Transverse colon (tissue), 4 donors: ENCODE results near the gene ACSF3. TPM values are rescaled to one million over a fixed set of nuclear protein-coding genes. Genes with fewer than 3 reads are reported as not detected.
A peak's percentile ranks its signal among the peaks of the same experiment; 100 is the strongest.

ENCODE experiments used
- DNase-seq: peaks from one replicate; pipeline ENCODE4 v3.0.0-alpha.2; 2019
- H3K27ac ChIP-seq, 4 donors: fragments of 200-600 bp; sonication (generic); 2 replicates each; pipeline ENCODE4 v1.5.1; 2016 to 2018; ENCODE audit warnings: inconsistent platforms in 4 of 4
- H3K27me3 ChIP-seq: fragments of 200-600 bp; sonication (generic); 2 replicates; pipeline ENCODE4 v1.5.1; 2017; ENCODE audit warnings: inconsistent platforms
- H3K36me3 ChIP-seq, 4 donors: fragments of 200-600 bp; sonication (generic); 2 replicates each; pipeline ENCODE4 v1.5.1; 2017 to 2019; ENCODE audit warnings: inconsistent platforms in 4 of 4
- H3K4me1 ChIP-seq, 4 donors: fragments of 200-600 bp; sonication (generic); 2 replicates each; pipeline ENCODE4 v1.5.1; 2017 to 2020; ENCODE audit warnings: inconsistent platforms in 4 of 4
- H3K4me3 ChIP-seq, 4 donors: fragments of 200-600 bp; sonication (generic); 1 replicate in 1 of 4; 2 replicates in 3 of 4; pipeline versions ENCODE4 v1.5.1 to v1.6.1; 2017 to 2019; ENCODE audit warnings: inconsistent platforms in 4 of 4
- H3K9me3 ChIP-seq, 2 donors: fragments of 200-600 bp; sonication (generic); 2 replicates each; pipeline ENCODE4 v1.5.1; 2017 to 2019; ENCODE audit warnings: inconsistent platforms in 2 of 2
- EP300 ChIP-seq: sonication (generic); formaldehyde crosslinking; IDR thresholded peaks from one replicate; pipeline ENCODE4 v1.6.1; 2017; ENCODE audit warnings: antibody characterized with exemption, low read depth
- POLR2A ChIP-seq: fragments of 450-650 bp; IDR thresholded peaks from one replicate; pipeline ENCODE4 v1.6.1; 2016; ENCODE audit warnings: antibody characterized with exemption, mild to moderate bottlenecking, moderate library complexity
- POLR2AphosphoS5 ChIP-seq, 3 donors: sonication (generic); formaldehyde crosslinking; IDR thresholded peaks; one replicate each; pipeline ENCODE4 v1.6.1; 2016; ENCODE audit warnings: antibody characterized with exemption in 3 of 3
- WGBS, 2 donors: methylation state at CpG; one replicate each; pipeline ENCODE4 v1.1.5; 2018; ENCODE audit warnings: low coverage in 1 of 2; 5-methylcytosine and 5-hydroxymethylcytosine counted together
- in situ Hi-C, 4 donors: fragments of 200-750 bp; cut with MboI; loops; one replicate each; pipeline versions ENCODE4 v1.15.0 to v1.15.1; 2017; ENCODE audit warnings: low sequenced_read_pairs in 3 of 4, low pct_ligation_motif_present in 1 of 4, low pct_unique_long_range_greater_than_20kb in 1 of 4
- intact Hi-C: fragments of 100-400 bp; cut with DNase I; formaldehyde crosslinking; loops from one replicate; pipeline ENCODE4 v1.15.1; 2023; ENCODE audit warnings: low total_unique reads
- total RNA-seq, 4 donors: library from RNA; depleted of rRNA; stranded (reverse); fragments of >200 nt; gene quantifications; one replicate each; pipeline ENCODE4 v1.1.0, GENCODE V29; 2016
- TF ChIP-seq, protein P1 (sequence below), 5 experiments: fragments of 200-600 bp in 3 of 5; fragments of 450-650 bp in 2 of 5; sonication (generic) in 3 of 5; IDR thresholded peaks; 1 replicate in 2 of 5; 2 replicates in 3 of 5; pipeline ENCODE4 v1.5.1; 2016 to 2017; ENCODE audit warnings: antibody characterized with exemption in 5 of 5, inconsistent platforms in 3 of 5, mild to moderate bottlenecking in 2 of 5, moderate library complexity in 1 of 5

The ACSF3 gene
- total RNA-seq, 4 donors from 2014 or later, result 54.5 to 120 (median 75.8) TPM

DNA sequence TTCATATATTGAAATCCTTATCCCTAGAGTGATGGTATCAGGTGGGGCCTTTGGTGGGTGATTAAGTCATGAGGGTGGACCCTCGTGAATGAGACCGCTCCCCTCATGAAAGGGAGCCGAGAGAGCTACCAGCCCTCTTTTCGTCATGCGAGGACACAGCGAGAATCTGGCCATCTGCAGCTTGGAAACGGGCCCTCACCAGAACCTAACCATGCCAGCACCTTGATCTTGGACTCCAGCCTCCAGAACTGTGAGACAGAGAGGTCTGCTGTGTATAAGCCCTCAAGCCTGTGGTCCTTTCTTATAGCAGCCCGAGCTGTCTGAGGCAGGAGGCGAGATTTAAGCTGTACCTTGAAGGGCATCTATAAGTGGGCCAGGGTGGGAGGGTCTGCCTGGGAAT, 23.7 kb upstream of the ACSF3 start:
- Histone ChIP-seq H3K27me3 (peaks cover 29% of the 10 kb centered on the region), H3K27ac (no peak overlapping the region), H3K9me3 (no peaks in the 10 kb centered on the region), H3K4me3 (no peak overlapping the region), H3K4me1 (peaks cover 0 to 16% (median 16%) of the 10 kb centered on the region in 4 donors), H3K36me3 (no peaks in the 10 kb centered on the region)
- DNase-seq, result no peak
- in situ Hi-C loops (no loop called here), intact Hi-C loops (no loop called here)
- 92% methylated on average over 9 of the region's 9 CpGs; no CpG with 5 or more reads in 1 of the 2 donors for WGBS, 2 donors
- no peak for TF ChIP-seq POLR2AphosphoS5 (IDR thresholded peaks at IDR 0.05)
- TF ChIP-seq, protein P1, sequence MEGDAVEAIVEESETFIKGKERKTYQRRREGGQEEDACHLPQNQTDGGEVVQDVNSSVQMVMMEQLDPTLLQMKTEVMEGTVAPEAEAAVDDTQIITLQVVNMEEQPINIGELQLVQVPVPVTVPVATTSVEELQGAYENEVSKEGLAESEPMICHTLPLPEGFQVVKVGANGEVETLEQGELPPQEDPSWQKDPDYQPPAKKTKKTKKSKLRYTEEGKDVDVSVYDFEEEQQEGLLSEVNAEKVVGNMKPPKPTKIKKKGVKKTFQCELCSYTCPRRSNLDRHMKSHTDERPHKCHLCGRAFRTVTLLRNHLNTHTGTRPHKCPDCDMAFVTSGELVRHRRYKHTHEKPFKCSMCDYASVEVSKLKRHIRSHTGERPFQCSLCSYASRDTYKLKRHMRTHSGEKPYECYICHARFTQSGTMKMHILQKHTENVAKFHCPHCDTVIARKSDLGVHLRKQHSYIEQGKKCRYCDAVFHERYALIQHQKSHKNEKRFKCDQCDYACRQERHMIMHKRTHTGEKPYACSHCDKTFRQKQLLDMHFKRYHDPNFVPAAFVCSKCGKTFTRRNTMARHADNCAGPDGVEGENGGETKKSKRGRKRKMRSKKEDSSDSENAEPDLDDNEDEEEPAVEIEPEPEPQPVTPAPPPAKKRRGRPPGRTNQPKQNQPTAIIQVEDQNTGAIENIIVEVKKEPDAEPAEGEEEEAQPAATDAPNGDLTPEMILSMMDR (IDR thresholded peaks at IDR 0.05), result no peak
- TF ChIP-seq EP300, result no peak
- TF ChIP-seq POLR2A, result no peak

DNA sequence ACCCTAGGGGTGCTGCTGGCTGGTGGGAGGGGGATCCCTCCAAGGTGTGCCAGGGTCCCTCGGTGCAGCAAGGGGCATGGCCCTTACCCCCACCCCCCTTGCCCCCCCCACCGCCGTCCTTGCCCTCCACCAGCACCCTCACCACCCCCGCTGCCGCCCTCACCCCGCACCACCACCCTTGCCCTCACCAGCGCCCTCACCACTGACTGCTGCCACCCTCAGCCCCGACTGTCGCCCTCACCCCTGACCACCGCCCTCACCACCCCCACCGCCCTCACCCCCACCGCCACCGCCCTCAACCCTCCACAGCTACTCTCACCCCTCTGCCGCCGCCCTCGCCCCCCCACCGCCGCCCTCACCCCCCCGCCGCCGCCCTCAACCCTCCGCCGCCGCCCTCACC, 23.1 kb upstream of the ACSF3 start:
- intact Hi-C loops, result no loop called here

DNA sequence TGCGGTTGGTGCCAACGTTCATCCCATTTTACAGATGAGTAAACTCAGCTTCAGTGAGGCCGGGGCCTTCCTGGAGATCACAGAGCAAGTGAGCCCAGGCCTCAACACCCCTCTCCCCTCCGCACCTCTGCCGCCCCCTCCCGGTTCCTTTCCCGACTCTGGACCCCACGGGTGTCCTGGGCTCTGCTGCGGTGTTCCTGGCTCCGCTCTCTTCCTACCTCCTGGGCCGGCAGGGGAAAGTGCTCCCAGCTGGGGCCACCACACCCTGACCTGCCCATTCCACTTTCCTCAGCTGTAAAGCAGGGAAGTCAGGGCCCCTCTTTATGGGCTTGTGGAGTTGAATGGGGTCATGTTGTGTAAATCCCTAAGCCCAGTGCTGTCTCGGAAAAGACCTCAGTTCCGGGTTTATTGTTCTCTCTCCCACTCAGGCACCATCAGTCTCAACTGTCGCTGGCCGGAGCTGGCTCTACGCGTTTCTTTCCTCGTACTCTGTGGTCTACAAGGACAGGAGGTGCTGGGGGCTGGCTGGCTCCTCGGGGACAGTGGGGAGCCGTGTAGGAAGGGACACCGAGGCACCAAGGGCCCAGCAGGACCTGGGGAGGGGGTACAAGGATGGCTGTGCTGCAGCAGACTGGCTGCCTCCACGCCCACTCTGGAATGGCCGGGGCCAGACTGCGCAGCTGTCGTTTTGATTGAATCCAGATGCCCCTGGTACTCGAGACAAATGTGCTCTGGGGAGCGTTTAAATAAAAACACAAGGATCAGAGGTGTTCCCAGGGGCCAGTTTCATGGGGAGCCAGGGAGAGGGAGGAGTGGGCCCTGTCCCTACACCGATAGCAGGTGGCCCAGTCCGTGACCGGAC, 21.7 kb upstream of the ACSF3 start:
- Histone ChIP-seq H3K27me3 (peaks cover 27% of the 10 kb centered on the region), H3K4me1 (peaks cover 0 to 16% (median 16%) of the 10 kb centered on the region in 4 donors), H3K36me3 (no peaks in the 10 kb centered on the region), H3K4me3 (no peak overlapping the region), H3K9me3 (no peaks in the 10 kb centered on the region), H3K27ac (no peak overlapping the region)
- intact Hi-C loops, result no loop called here
- 39% methylated on average over 30 of the region's 30 CpGs; no CpG with 5 or more reads in 1 of the 2 donors for WGBS, 2 donors
- in situ Hi-C loops, result no loop called here
- DNase-seq, result peak; percentile 51
- TF ChIP-seq POLR2AphosphoS5 (IDR thresholded peaks at IDR 0.05), result peak in 1 of 3 donors; percentile 68
- TF ChIP-seq, protein P1 (IDR thresholded peaks at IDR 0.05), result no peak

More for the DNA sequence above, 23.1 kb upstream of the ACSF3 start:
- H3K27ac ChIP-seq, result no peak overlapping the region
- no peaks in the 10 kb centered on the region for H3K36me3 ChIP-seq
- H3K27me3 ChIP-seq, result peaks cover 29% of the 10 kb centered on the region
- WGBS, 2 donors, result 81% methylated on average over 5 of the region's 24 CpGs; no CpG with 5 or more reads in 1 of the 2 donors
- no peak overlapping the region for H3K4me3 ChIP-seq
- no peak for DNase-seq
- TF ChIP-seq EP300, result no peak
- no peak for TF ChIP-seq POLR2A
- TF ChIP-seq POLR2AphosphoS5 (IDR thresholded peaks at IDR 0.05), result no peak
- TF ChIP-seq, protein P1 (IDR thresholded peaks at IDR 0.05), result no peak
- in situ Hi-C loops, result no loop called here
- H3K9me3 ChIP-seq, result no peaks in the 10 kb centered on the region
- H3K4me1 ChIP-seq, result peaks cover 0 to 16% (median 16%) of the 10 kb centered on the region in 4 donors

DNA sequence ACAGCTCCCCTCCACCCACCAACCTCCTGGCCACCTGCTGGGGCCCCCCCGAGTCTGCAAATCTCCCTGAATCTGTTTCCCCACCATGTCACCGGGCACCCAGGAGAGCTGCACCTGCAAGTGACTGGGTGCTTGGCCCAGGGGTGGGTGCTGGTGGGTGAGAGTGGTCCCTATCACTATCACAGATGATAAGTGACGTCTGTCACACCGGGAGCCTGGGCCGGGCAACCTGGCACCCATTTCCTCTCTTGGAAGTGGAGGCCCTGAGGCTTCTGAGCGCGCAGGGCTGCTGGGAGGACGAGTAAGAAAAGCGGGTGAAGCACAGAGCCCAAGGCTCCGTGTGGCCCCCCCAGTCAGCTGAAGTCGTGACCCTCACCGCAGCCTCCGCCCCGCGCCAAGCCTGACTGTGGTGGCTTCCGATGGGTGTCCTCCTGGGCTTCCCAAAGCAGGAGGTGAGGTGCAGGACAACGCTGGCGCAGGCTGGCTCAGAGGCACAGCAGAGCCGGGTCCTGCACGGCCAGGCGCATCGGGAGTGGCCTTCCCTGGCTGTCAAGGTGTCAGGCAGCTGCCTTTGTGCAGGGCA, 21.0 kb upstream of the ACSF3 start:
- intact Hi-C loops (no loop called here), in situ Hi-C loops (no loop called here)
- TF ChIP-seq EP300 (no peak), POLR2A (no peak), POLR2AphosphoS5 (IDR thresholded peaks at IDR 0.05) (no peak)
- TF ChIP-seq, protein P1 (IDR thresholded peaks at IDR 0.05), result no peak
- H3K27ac ChIP-seq, result no peak overlapping the region
- DNase-seq, result no peak
- H3K4me3 ChIP-seq, result no peak overlapping the region
- peaks cover 0 to 16% (median 16%) of the 10 kb centered on the region in 4 donors for H3K4me1 ChIP-seq
- H3K36me3 ChIP-seq, result no peaks in the 10 kb centered on the region
- 76% methylated on average over 21 of the region's 22 CpGs; no CpG with 5 or more reads in 1 of the 2 donors for WGBS, 2 donors
- H3K9me3 ChIP-seq, result no peaks in the 10 kb centered on the region
- peaks cover 19% of the 10 kb centered on the region for H3K27me3 ChIP-seq
